T-helper 22 cell (primary cell): ENCODE results near the gene IGFLR1.
"Not testable (repeated sequence)": the region's sequence is repeated elsewhere in the genome, so short reads cannot be mapped to it uniquely, and the experiment has no call there.

ENCODE experiments used
- DNase-seq: peaks from one replicate; pipeline ENCODE4 v3.0.0-alpha.2; 2020; ENCODE audit warnings: low read depth

IGFLR1 gene

GRCh38 chr19:35739275-35740107 lies 2.8 kb downstream of the IGFLR1 start:
- no peak for DNase-seq

- no peak for DNase-seq
Observed at GRCh38 chr19:35738887-35739229, 3.4 kb downstream of the IGFLR1 start.

- no peak for DNase-seq
Observed at GRCh38 chr19:35738021-35738886, 4.0 kb downstream of the IGFLR1 start.

GRCh38 chr19:35736913-35737886 lies 5.1 kb downstream of the IGFLR1 start:
- DNase-seq: no peak

GRCh38 chr19:35734889-35735288 lies 7.4 kb downstream of the IGFLR1 start:
- DNase-seq: no peak

GRCh38 chr19:35734273-35734672 lies 8.0 kb downstream of the IGFLR1 start:
- DNase-seq: no peak

GRCh38 chr19:35733180-35734125 lies 8.8 kb downstream of the IGFLR1 start:
- no peak for DNase-seq

- no peak for DNase-seq
Observed at GRCh38 chr19:35732540-35733179, 9.6 kb downstream of the IGFLR1 start.

- DNase-seq: no peak
Observed at GRCh38 chr19:35731779-35732405, 10.4 kb downstream of the IGFLR1 start.

- DNase-seq: no peak
Observed at GRCh38 chr19:35731353-35731752, 10.9 kb downstream of the IGFLR1 start.

GRCh38 chr19:35730326-35730725 lies 11.9 kb downstream of the IGFLR1 start:
- no peak for DNase-seq

GRCh38 chr19:35729763-35730162 lies 12.5 kb downstream of the IGFLR1 start:
- no peak for DNase-seq

GRCh38 chr19:35729021-35729420 lies 13.2 kb downstream of the IGFLR1 start:
- no peak for DNase-seq

- no peak for DNase-seq
Observed at GRCh38 chr19:35727956-35728706, 14.1 kb downstream of the IGFLR1 start.

- no peak for DNase-seq
Observed at GRCh38 chr19:35727053-35727955, 14.9 kb downstream of the IGFLR1 start.

- no peak for DNase-seq
Observed at GRCh38 chr19:35725216-35725861, 16.9 kb downstream of the IGFLR1 start.

GRCh38 chr19:35724560-35724959 lies 17.7 kb downstream of the IGFLR1 start:
- DNase-seq: no peak

- DNase-seq: not testable (repeated sequence)
Observed at GRCh38 chr19:35724132-35724531, 18.1 kb downstream of the IGFLR1 start.
